ENCODE measurements around the gene REV1. TPM values are rescaled to one million over a fixed set of nuclear protein-coding genes. Genes with fewer than 3 reads are reported as not detected.

Gene REV1
- total and polyA plus RNA-seq, 2 of the 4 experiments (the other 2 are of a cell fraction), result 13.4 to 30.1 TPM

- H3K18ac ChIP-seq (ENCODE audit: low read depth, low read length), result no peak overlapping the region
- no CpG with 5 or more reads among the region's 4 CpGs for WGBS, 2 experiments (ENCODE audit: extremely low coverage in 2 of 2, insufficient read length in 1 of 2)
- ChIA-PET POLR2A (ENCODE audit: unreplicated experiment) (no interaction called here), CTCF (no interaction called here)
- DNase-seq (no peak), ATAC-seq (ENCODE audit: low read depth) (no peak)
- H2AK5ac ChIP-seq (ENCODE audit: low read depth, low read length), result no peak overlapping the region
- H3K23ac ChIP-seq (ENCODE audit: low read depth, low read length), result no peak overlapping the region
- H2BK15ac ChIP-seq (ENCODE audit: low read depth, low read length), result no peak overlapping the region
- H3K9me3 ChIP-seq (ENCODE audit: control insufficient read depth, insufficient read depth, low read length), result no peaks in the 10 kb centered on the region
- H4K8ac ChIP-seq (ENCODE audit: low read depth in 2 of 2, low read length in 2 of 2), result no peak overlapping the region
- H3K14ac ChIP-seq (replicated peaks; ENCODE audit: low read depth, low read length), result no peak overlapping the region
- no peaks in the 10 kb centered on the region for H3K9me1 ChIP-seq (ENCODE audit: insufficient read depth, low read length)
- H3K4me2 ChIP-seq (ENCODE audit: low read depth, low read length), result no peak overlapping the region
- no peak overlapping the region for H2BK120ac ChIP-seq (ENCODE audit: low read depth, low read length)
- no peak overlapping the region for H3K4ac ChIP-seq (ENCODE audit: low read depth, low read length)
- no peak overlapping the region for H3K56ac ChIP-seq (ENCODE audit: extremely low read depth, insufficient read depth, low read length)
- H3K4me3 ChIP-seq (ENCODE audit: insufficient read depth, low read depth, low read length), result no peak overlapping the region
- no peak overlapping the region for H2AFZ ChIP-seq (replicated peaks; ENCODE audit: low read length, poor library complexity)
- intact Hi-C loops (cut with micrococcal nuclease), result no loop called here
- H3K9ac ChIP-seq (ENCODE audit: low read depth, low read length), result no peak overlapping the region
- H3K36me3 ChIP-seq (ENCODE audit: control insufficient read depth, insufficient read depth, low read length), result no peaks in the 10 kb centered on the region
- no peak for TF ChIP-seq FOS (IDR thresholded peaks at IDR 0.05; ENCODE audit: low read depth, low read length)
- TF ChIP-seq CEBPB (IDR thresholded peaks at IDR 0.05; ENCODE audit: low read depth, low read length), result peak; percentile 49; the same call in 1 of the 2 replicates
- no peak overlapping the region for H4K91ac ChIP-seq (ENCODE audit: insufficient read depth, low read depth, low read length)
- H4K5ac ChIP-seq (ENCODE audit: low read depth, low read length), result no peak overlapping the region
- peaks cover 2% of the 10 kb centered on the region; the same call in 1 of the 2 replicates for H3K27me3 ChIP-seq (ENCODE audit: control insufficient read depth, insufficient read depth, low read length)
- H3K4me1 ChIP-seq (ENCODE audit: control insufficient read depth, insufficient read depth, low read length), result no peaks in the 10 kb centered on the region; the same call in 1 of the 2 replicates
- no TSS peak for BruUV-seq (replicated peaks)
- no peak overlapping the region for H2AK9ac ChIP-seq (replicated peaks; ENCODE audit: low read depth, low read length, poor library complexity)
- H3K79me1 ChIP-seq (ENCODE audit: low read depth in 1 of 2, low read length in 2 of 2), result no peaks in the 10 kb centered on the region
- H2BK20ac ChIP-seq (ENCODE audit: low read depth, low read length), result no peak overlapping the region
- in situ Hi-C loops (cut with MboI; ENCODE audit: low sequenced_read_pairs), result loop anchor here (25.0 kb wide), 1 partner anchor 849 kb away; no protein-coding TSS in a partner anchor
- dilution Hi-C loops (cut with HindIII; ENCODE audit: low sequenced_read_pairs, unreplicated experiment), result no loop called here
- H4K20me1 ChIP-seq (ENCODE audit: insufficient read depth, low read length), result no peaks in the 10 kb centered on the region
- H3K27ac ChIP-seq (ENCODE audit: insufficient read depth, low read length), result no peak overlapping the region
- H2BK5ac ChIP-seq (ENCODE audit: low read depth, low read length, poor library complexity, severe bottlenecking), result no peak overlapping the region
Observed at GRCh38 chr2:99537910-99538485, 48.2 kb upstream of the REV1 start.
